ENCODE measurements around the gene DCTN3. TPM values are rescaled to one million over a fixed set of nuclear protein-coding genes. Genes with fewer than 3 reads are reported as not detected.

Gene DCTN3
- total RNA-seq = 57.8 and 71.7 TPM in 2 replicates

GRCh38 chr9:34620061-34620994, at the start of gene DCTN3:
Gene DCTN3 (minus strand): TSS chr9:34620495. CDS start chr9:34620464, 31 bp downstream.

GRCh38 chr9:34662526-34663302, 42.4 kb upstream of the DCTN3 start, which contains the start of gene CCL27:
Gene CCL27 (minus strand): TSS chr9:34662657. CDS start chr9:34662633, 24 bp downstream.

GRCh38 chr9:34651876-34652601, 31.7 kb upstream of the DCTN3 start, which contains the start of gene IL11RA:
Gene IL11RA (plus strand): TSS chr9:34652185. CDS start chr9:34655218, 3,033 bp downstream.

GRCh38 chr9:34646211-34647083, 26.2 kb upstream of the DCTN3 start, which contains the start of gene GALT:
Gene GALT (plus strand): TSS chr9:34646675. CDS start chr9:34646705, 30 bp downstream.

GRCh38 chr9:34637356-34638137, 17.3 kb upstream of the DCTN3 start, which contains the start of gene SIGMAR1:
Gene SIGMAR1 (minus strand): TSS chr9:34637787. CDS start chr9:34637697, 90 bp downstream.

GRCh38 chr9:34628656-34629490, 8.6 kb upstream of the DCTN3 start, which contains the start of gene ARID3C:
Gene ARID3C (minus strand): TSS chr9:34629066. CDS start chr9:34628014, 1,052 bp downstream.

GRCh38 chr9:34611811-34612787, 8.2 kb downstream of the DCTN3 start, which contains the start of gene RPP25L:
Gene RPP25L (minus strand): TSS chr9:34612097. CDS start chr9:34611296, 801 bp downstream.

GRCh38 chr9:34589636-34590380, 30.5 kb downstream of the DCTN3 start, which contains the start of gene CNTFR:
Gene CNTFR (minus strand): TSS chr9:34589724. CDS start chr9:34568981, 20,743 bp downstream.

Other genes starting within 250 kb of the DCTN3 start
- gene MYORG, start 243.6 kb downstream of the DCTN3 start, total RNA-seq = 4.8 and 5.1 TPM in 2 replicates
- 5.4 and 6.7 TPM in 2 replicates for gene FAM219A, start 161.9 kb downstream of the DCTN3 start, total RNA-seq
- not detected in 2 replicates for gene DNAI1, start 161.7 kb downstream of the DCTN3 start, total RNA-seq
- gene ENHO, start 97.5 kb downstream of the DCTN3 start, total RNA-seq = not detected in 2 replicates
- gene CNTFR, start 30.8 kb downstream of the DCTN3 start, total RNA-seq = 0.39 and 0.56 TPM in 2 replicates
- gene RPP25L, start 8.4 kb downstream of the DCTN3 start, total RNA-seq = 21.7 and 30.3 TPM in 2 replicates
- 0.12 and 0.34 TPM in 2 replicates for gene ARID3C, start 8.6 kb upstream of the DCTN3 start, total RNA-seq
- 132 and 152 TPM in 2 replicates for gene SIGMAR1, start 17.3 kb upstream of the DCTN3 start, total RNA-seq
- gene GALT, start 26.2 kb upstream of the DCTN3 start, total RNA-seq = 30.3 and 34.3 TPM in 2 replicates
- gene IL11RA, start 31.7 kb upstream of the DCTN3 start, total RNA-seq = 61.2 and 84.7 TPM in 2 replicates
- not detected in 2 replicates for gene CCL27, start 42.2 kb upstream of the DCTN3 start, total RNA-seq
- 0.98 TPM in 1 of 2 replicates, not detected in the other for gene CCL19, start 70.8 kb upstream of the DCTN3 start, total RNA-seq
- 0.81 TPM in 1 of 2 replicates, not detected in the other for gene CCL21, start 89.6 kb upstream of the DCTN3 start, total RNA-seq